ENCODE measurements around the gene LIMK2. TPM values are rescaled to one million over a fixed set of nuclear protein-coding genes. Genes with fewer than 3 reads are reported as not detected.

Gene LIMK2
- total and polyA plus RNA-seq, 10 of the 15 experiments (the other 5 are each of a cell fraction or from before 2014, with no cell fraction given) = 2.9 to 40.4 (median 26.7) TPM

GRCh38 chr22:31290494-31291471 lies 78.7 kb downstream of the LIMK2 start (continued):
- TF ChIP-seq ZBED1 (IDR thresholded peaks at IDR 0.05; ENCODE audit: borderline replicate concordance) (no peak), HDAC2 (IDR thresholded peaks at IDR 0.05) (no peak), RB1 (IDR thresholded peaks at IDR 0.05; ENCODE audit: borderline replicate concordance) (no peak; the same call in none of the 2 replicates), ESRRA (IDR thresholded peaks at IDR 0.05; ENCODE audit: low read length) (no peak), IKZF2 (IDR thresholded peaks at IDR 0.05) (peak in 1 of 2 experiments; percentile 17; a peak in 1 of 4 replicates), ZNF207 (IDR thresholded peaks at IDR 0.05; ENCODE audit: borderline replicate concordance) (no peak), CBX3 (IDR thresholded peaks at IDR 0.05; ENCODE audit: borderline replicate concordance, low read depth) (no peak), KAT2A (conservative IDR thresholded peaks at IDR 0.05; ENCODE audit: control insufficient read depth, low read depth, low read length) (no peak), BRCA1 (IDR thresholded peaks at IDR 0.05; ENCODE audit: low read depth, low read length) (no peak), BCL3 (IDR thresholded peaks at IDR 0.05; ENCODE audit: borderline replicate concordance, insufficient read depth, low read depth, low read length, poor library complexity, severe bottlenecking) (no peak), EED (IDR thresholded peaks at IDR 0.05; ENCODE audit: low read depth) (no peak; the same call in 1 of the 2 replicates), SMAD1 (IDR thresholded peaks at IDR 0.05; ENCODE audit: low read depth, partially characterized antibody) (no peak), SRF (IDR thresholded peaks at IDR 0.05; ENCODE audit: low read depth in 2 of 2, low read length in 2 of 2) (no peak), IRF4 (IDR thresholded peaks at IDR 0.05; ENCODE audit: low read depth, low read length) (no peak), BCLAF1 (IDR thresholded peaks at IDR 0.05) (no peak), EGR1 (IDR thresholded peaks at IDR 0.05; ENCODE audit: borderline replicate concordance in 1 of 2, low read depth in 2 of 2, low read length in 2 of 2) (peak in 1 of 2 experiments; percentile 61; a peak in 2 of 3 replicates)
- TF ChIP-seq, protein P1, sequence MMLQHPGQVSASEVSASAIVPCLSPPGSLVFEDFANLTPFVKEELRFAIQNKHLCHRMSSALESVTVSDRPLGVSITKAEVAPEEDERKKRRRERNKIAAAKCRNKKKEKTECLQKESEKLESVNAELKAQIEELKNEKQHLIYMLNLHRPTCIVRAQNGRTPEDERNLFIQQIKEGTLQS (IDR thresholded peaks at IDR 0.05; ENCODE audit: borderline replicate concordance, extremely low read depth, low read depth, low read length) = no peak
- TF ChIP-seq, protein P2, sequence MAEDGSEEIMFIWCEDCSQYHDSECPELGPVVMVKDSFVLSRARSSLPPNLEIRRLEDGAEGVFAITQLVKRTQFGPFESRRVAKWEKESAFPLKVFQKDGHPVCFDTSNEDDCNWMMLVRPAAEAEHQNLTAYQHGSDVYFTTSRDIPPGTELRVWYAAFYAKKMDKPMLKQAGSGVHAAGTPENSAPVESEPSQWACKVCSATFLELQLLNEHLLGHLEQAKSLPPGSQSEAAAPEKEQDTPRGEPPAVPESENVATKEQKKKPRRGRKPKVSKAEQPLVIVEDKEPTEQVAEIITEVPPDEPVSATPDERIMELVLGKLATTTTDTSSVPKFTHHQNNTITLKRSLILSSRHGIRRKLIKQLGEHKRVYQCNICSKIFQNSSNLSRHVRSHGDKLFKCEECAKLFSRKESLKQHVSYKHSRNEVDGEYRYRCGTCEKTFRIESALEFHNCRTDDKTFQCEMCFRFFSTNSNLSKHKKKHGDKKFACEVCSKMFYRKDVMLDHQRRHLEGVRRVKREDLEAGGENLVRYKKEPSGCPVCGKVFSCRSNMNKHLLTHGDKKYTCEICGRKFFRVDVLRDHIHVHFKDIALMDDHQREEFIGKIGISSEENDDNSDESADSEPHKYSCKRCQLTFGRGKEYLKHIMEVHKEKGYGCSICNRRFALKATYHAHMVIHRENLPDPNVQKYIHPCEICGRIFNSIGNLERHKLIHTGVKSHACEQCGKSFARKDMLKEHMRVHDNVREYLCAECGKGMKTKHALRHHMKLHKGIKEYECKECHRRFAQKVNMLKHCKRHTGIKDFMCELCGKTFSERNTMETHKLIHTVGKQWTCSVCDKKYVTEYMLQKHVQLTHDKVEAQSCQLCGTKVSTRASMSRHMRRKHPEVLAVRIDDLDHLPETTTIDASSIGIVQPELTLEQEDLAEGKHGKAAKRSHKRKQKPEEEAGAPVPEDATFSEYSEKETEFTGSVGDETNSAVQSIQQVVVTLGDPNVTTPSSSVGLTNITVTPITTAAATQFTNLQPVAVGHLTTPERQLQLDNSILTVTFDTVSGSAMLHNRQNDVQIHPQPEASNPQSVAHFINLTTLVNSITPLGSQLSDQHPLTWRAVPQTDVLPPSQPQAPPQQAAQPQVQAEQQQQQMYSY (CRISPR knock-in tag; IDR thresholded peaks at IDR 0.05) = no peak

Measured in GM12878 (cell line).